Right cardiac atrium (tissue), 5 donors: ENCODE results near the gene PCSK1. TPM values are rescaled to one million over a fixed set of nuclear protein-coding genes. Genes with fewer than 3 reads are reported as not detected.
"Not testable (repeated sequence)": the region's sequence is repeated elsewhere in the genome, so short reads cannot be mapped to it uniquely, and the experiment has no call there.

Source experiments
- ATAC-seq, 2 donors: fragments of 200-7000 bp; cut with Tn5 transposase; one replicate each; pipeline versions ENCODE4 v1.8.0 to v1.9.1; 2020; ENCODE audit warnings: moderate library complexity in 2 of 2, mild to moderate bottlenecking in 1 of 2
- DNase-seq, 3 donors: peaks; one replicate each; pipeline ENCODE4 v3.0.0-alpha.2; 2020
- H3K27ac ChIP-seq: one replicate; pipeline ENCODE4 v1.5.1; 2013; ENCODE audit warnings: mild to moderate bottlenecking, low read length, control low read depth, moderate library complexity
- H3K27me3 ChIP-seq: one replicate; pipeline ENCODE4 v1.6.1; 2013; ENCODE audit not compliant: control insufficient read depth, insufficient read depth
- H3K4me1 ChIP-seq: one replicate; pipeline ENCODE4 v1.6.1; 2013; ENCODE audit warnings: low read length; ENCODE audit not compliant: control insufficient read depth, insufficient read depth
- H3K4me3 ChIP-seq: one replicate; pipeline ENCODE4 v1.5.1; 2013; ENCODE audit warnings: low read length, control low read depth
- H3K9me3 ChIP-seq: one replicate; pipeline ENCODE4 v1.6.1; 2013; ENCODE audit warnings: low read length; ENCODE audit not compliant: control insufficient read depth
- WGBS: extraction: QIAGEN DNeasy Blood & Tissue Kit; methylation state at CpG from one replicate; pipeline ENCODE4 v1.1.7; 2013; 5-methylcytosine and 5-hydroxymethylcytosine counted together
- intact Hi-C, 4 donors: fragments of 100-400 bp; cut with DNase I; formaldehyde crosslinking; loops; one replicate each; pipeline versions ENCODE4 v1.11.0 to v1.14.0; 2022 to 2023
- polyA plus RNA-seq: library from polyadenylated mRNA; stranded (reverse); fragments of 200-250 nt; gene quantifications from one replicate; pipeline ENCODE4 v1.2.3, GENCODE V29; 2013
- total RNA-seq, 4 donors: library from RNA; stranded (reverse); fragmentation: NEBNext Ultra II Directional; extraction: Animal tissue kit (Norgen Biotek cat#: 25700); gene quantifications; one replicate each; pipeline ENCODE4 v1.2.1, GENCODE V29; 2021
- donor health status: healthy with polysubstance abuse.
- donor health status: DM: no; HTN: yes; CAD: no.
- donor health status: DM: no; HTN: no; CAD: no.
- donor health status: DM: no; HTN: yes; CAD: no; lungs with severe emphysema.
- donor health status: DM: yes; HTN: yes; CAD: no.

PCSK1 gene
- total and polyA plus RNA-seq, 5 donors: 0.14 to 1.6 (median 0.71) TPM

DNA sequence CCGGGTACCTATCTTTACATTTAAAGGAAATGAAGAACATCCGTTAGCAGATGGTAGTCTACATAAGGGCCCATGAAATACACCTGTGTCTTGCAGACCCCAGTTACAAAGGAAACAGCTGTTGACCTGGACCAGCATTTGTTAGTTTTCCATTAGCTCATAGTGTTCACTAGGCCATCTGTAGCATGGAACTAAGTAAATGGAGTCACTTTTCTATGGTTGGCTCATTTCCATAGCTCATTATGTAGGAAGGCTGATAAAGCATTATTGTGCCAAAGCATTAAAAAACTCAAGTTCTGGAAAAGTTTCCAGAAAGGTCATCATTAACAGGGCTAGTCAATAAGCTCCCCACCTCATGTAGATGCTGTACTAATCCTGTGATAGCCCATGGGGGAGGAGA lies 62.1 kb downstream of the PCSK1 start:
- ATAC-seq (no peak), DNase-seq (no peak)
- H3K27ac ChIP-seq: no peak overlapping the region
- H3K9me3 ChIP-seq: no peaks in the 10 kb centered on the region
- intact Hi-C loops: no loop called here
- no peak overlapping the region for H3K4me3 ChIP-seq
- no peaks in the 10 kb centered on the region for H3K27me3 ChIP-seq
- WGBS: 64% methylated on average over 2 of the region's 2 CpGs
- no peaks in the 10 kb centered on the region for H3K4me1 ChIP-seq

GRCh38 chr5:96367337-96367736 lies 65.7 kb downstream of the PCSK1 start:
- H3K27ac ChIP-seq, DNase-seq, H3K27me3 ChIP-seq, intact Hi-C loops, H3K4me3 ChIP-seq, H3K9me3 ChIP-seq, H3K4me1 ChIP-seq, ATAC-seq: not testable (repeated sequence)
- 88% methylated on average over 8 of the region's 8 CpGs for WGBS

DNA sequence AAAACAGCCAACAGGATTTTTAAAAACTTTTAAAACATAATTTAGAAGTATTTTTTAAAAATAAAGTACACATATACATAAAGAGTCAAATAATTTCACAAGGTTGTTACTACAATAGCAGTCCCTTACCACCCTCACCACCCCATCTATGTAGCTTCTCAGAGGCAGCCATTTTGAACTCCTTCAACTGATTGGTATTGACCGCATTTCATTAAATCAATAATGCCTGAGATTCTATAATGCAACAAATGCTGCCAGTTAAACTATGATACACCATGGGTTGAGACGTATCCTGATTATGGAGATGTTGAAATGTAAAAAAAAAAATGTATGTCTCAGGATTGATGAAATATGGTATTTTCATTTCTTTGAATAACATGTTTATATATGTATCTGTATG lies 78.8 kb downstream of the PCSK1 start:
- Histone ChIP-seq H3K9me3 (no peaks in the 10 kb centered on the region), H3K4me3 (no peak overlapping the region), H3K27me3 (no peaks in the 10 kb centered on the region), H3K27ac (no peak overlapping the region), H3K4me1 (no peaks in the 10 kb centered on the region)
- ATAC-seq (no peak), DNase-seq (no peak)
- intact Hi-C loops: loop anchor here in 1 of 4 donors (5.0 kb wide), 1 partner anchor 243 kb away; no protein-coding TSS in a partner anchor
- 95% methylated on average over 2 of the region's 2 CpGs for WGBS

DNA sequence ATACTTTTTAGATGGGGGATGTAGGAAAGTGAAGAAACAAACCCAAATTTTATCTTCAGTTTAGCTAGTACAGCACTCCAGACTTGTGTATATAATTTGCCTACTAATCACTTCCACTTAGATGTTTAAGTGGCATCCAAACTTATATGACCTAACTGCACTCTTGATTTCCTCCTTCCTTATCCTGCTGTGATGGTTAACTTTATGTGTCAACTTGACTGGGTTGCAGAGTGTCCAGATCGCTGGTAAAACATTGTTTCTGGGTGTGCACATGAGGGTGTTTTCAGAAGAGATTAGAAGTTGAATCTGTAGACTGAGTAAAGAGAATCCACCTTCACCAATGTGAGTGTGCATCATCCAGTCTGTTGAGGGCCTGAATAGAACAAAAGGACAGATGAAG lies 79.8 kb downstream of the PCSK1 start:
- H3K4me1 ChIP-seq: no peaks in the 10 kb centered on the region
- intact Hi-C loops: loop anchor here in 1 of 4 donors (5.0 kb wide), 1 partner anchor 244 kb away; no protein-coding TSS in a partner anchor
- ATAC-seq (no peak), DNase-seq (no peak)
- WGBS: 73% methylated on average over 1 of the region's 1 CpG
- no peak overlapping the region for H3K4me3 ChIP-seq
- H3K27me3 ChIP-seq: no peaks in the 10 kb centered on the region
- H3K9me3 ChIP-seq: no peaks in the 10 kb centered on the region
- H3K27ac ChIP-seq: no peak overlapping the region

GRCh38 chr5:96350678-96351077 lies 82.4 kb downstream of the PCSK1 start:
- H3K9me3 ChIP-seq: no peaks in the 10 kb centered on the region
- intact Hi-C loops: loop anchor here in 1 of 4 donors (5.0 kb wide), 1 partner anchor 247 kb away; no protein-coding TSS in a partner anchor
- H3K27me3 ChIP-seq: no peaks in the 10 kb centered on the region
- DNase-seq (no peak), ATAC-seq (peak in 1 of 2 donors; percentile 14)
- no peak overlapping the region for H3K4me3 ChIP-seq
- H3K4me1 ChIP-seq: no peaks in the 10 kb centered on the region
- H3K27ac ChIP-seq: no peak overlapping the region
- WGBS: 43% methylated on average over 2 of the region's 2 CpGs

GRCh38 chr5:96348536-96348935 lies 84.5 kb downstream of the PCSK1 start:
- H3K9me3 ChIP-seq: no peaks in the 10 kb centered on the region
- no peaks in the 10 kb centered on the region for H3K4me1 ChIP-seq
- intact Hi-C loops: loop anchor here in 2 of 4 donors (5.0 to 10.0 kb wide), 2 partner anchors 254 to 564 kb away; no protein-coding TSS in a partner anchor
- DNase-seq: no peak
- WGBS: 71% methylated on average over 1 of the region's 1 CpG
- no peak for ATAC-seq
- H3K4me3 ChIP-seq: no peak overlapping the region
- H3K27me3 ChIP-seq: no peaks in the 10 kb centered on the region
- no peak overlapping the region for H3K27ac ChIP-seq

- 86% methylated on average over 4 of the region's 4 CpGs for WGBS
- intact Hi-C loops: loop anchor here in 2 of 4 donors (5.0 to 10.0 kb wide), 2 partner anchors 255 to 563 kb away; no protein-coding TSS in a partner anchor
Observed at GRCh38 chr5:96347502-96348292, 85.4 kb downstream of the PCSK1 start.

DNA sequence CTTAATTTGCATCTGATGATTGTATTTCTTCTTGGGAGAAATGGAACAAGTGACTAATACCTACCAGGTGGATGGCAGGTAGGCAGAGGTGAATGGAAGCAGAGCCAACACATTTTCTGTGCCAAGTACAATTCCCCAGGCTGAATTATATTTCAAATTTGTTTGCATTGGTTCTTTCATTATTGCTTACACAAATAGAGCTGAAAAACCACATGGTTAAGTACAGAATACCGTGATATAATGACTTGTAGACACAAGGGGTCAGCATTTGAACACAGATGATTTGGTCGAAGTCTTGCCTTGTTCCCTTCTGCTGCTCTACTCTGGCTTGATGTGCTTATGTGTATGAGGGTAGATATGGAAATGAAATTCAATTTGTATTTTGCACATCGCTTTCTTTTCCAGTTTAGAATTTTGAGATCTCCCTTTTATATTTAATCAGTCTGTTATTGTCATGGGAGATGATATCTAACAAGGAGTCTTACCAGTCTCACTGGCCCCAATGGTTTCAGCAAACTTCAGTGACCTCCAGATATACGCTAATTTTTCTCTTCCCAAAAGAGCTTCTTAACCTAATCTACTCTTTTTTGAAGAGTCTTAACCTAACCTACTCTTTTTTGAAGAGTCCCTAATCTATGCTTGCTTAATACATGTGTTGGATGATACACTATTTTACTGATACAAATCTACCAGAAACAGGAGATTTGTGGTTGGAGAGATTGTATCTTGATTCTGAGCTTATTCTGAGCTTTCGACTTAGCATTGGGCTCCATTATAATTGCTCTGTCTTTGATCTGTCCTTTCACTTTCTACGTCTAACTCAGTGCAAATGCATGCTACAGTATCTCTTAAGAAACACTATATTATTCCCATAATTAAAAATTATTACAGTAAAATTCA lies 88.1 kb downstream of the PCSK1 start:
- Histone ChIP-seq H3K4me1 (no peaks in the 10 kb centered on the region), H3K27me3 (no peaks in the 10 kb centered on the region), H3K9me3 (no peaks in the 10 kb centered on the region), H3K27ac (no peak overlapping the region), H3K4me3 (no peak overlapping the region)
- ATAC-seq: peak; percentile 87 to 89
- intact Hi-C loops: loop anchor here in 2 of 4 donors (2.0 to 10.0 kb wide), 3 partner anchors 256 to 560 kb away; no protein-coding TSS in a partner anchor
- WGBS: 43% methylated on average over 6 of the region's 6 CpGs
- DNase-seq: no peak

More at GRCh38 chr5:96347502-96348292, 85.4 kb downstream of the PCSK1 start:
- no peak for ATAC-seq
- no peaks in the 10 kb centered on the region for H3K9me3 ChIP-seq
- H3K27me3 ChIP-seq: no peaks in the 10 kb centered on the region
- no peak overlapping the region for H3K27ac ChIP-seq
- no peaks in the 10 kb centered on the region for H3K4me1 ChIP-seq
- H3K4me3 ChIP-seq: no peak overlapping the region
- DNase-seq: no peak

- DNase-seq (no peak), ATAC-seq (no peak)
- H3K9me3 ChIP-seq: no peaks in the 10 kb centered on the region
- no peak overlapping the region for H3K4me3 ChIP-seq
- intact Hi-C loops: loop anchor here in 2 of 4 donors (2.0 to 10.0 kb wide), 2 partner anchors 258 to 558 kb away; no protein-coding TSS in a partner anchor
- H3K27ac ChIP-seq: no peak overlapping the region
- no peaks in the 10 kb centered on the region for H3K4me1 ChIP-seq
- no peaks in the 10 kb centered on the region for H3K27me3 ChIP-seq
Observed at GRCh38 chr5:96343094-96343493, 90.0 kb downstream of the PCSK1 start.

DNA sequence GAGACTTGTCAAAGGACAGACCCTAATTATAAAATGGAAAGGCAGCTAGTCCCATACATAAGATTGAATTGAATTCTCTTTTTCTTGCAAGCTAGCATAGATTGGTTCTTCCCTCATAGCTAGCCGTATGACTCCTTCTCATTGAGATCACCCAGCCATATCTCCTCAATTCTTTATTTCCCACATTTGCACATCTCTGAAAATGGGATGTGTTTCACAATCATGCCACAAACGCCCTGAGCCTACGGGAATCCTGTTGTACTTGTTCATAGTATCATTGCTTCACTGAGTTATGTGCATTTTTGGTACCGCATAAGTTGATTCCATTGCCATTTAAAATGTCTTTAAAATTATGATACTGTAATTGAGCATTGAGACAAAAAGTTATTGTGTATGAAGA lies 90.5 kb downstream of the PCSK1 start:
- no peaks in the 10 kb centered on the region for H3K4me1 ChIP-seq
- DNase-seq (no peak), ATAC-seq (no peak)
- intact Hi-C loops: loop anchor here in 2 of 4 donors (2.0 to 10.0 kb wide), 2 partner anchors 258 to 558 kb away; no protein-coding TSS in a partner anchor
- H3K4me3 ChIP-seq: no peak overlapping the region
- H3K27ac ChIP-seq: no peak overlapping the region
- no peaks in the 10 kb centered on the region for H3K27me3 ChIP-seq
- no peaks in the 10 kb centered on the region for H3K9me3 ChIP-seq
- WGBS: 83% methylated on average over 4 of the region's 4 CpGs
